ENCODE results near the gene UBAC2. TPM values are rescaled to one million over a fixed set of nuclear protein-coding genes. Genes with fewer than 3 reads are reported as not detected.
A peak's percentile ranks its signal among the peaks of the same experiment; 100 is the strongest.

UBAC2 gene
- total and polyA plus RNA-seq, 10 donors, result 49.3 to 82.1 (median 66.2) TPM

- TF ChIP-seq POLR2A (IDR thresholded peaks at IDR 0.05) (no peak), CTCF (IDR thresholded peaks at IDR 0.05 in 8 of 11, conservative IDR thresholded peaks at IDR 0.05 in 3 of 11) (no peak), POLR2AphosphoS5 (IDR thresholded peaks at IDR 0.05) (no peak)
- DNase-seq, result no peak
- no peaks in the 10 kb centered on the region for H3K9me3 ChIP-seq
- intact Hi-C loops (cut with DNase I; ENCODE audit: low total_unique reads), result loop anchor here (5.0 kb wide), 1 partner anchor 41 kb away; no protein-coding TSS in a partner anchor
- peaks cover 0 to 78% (median 9%) of the 10 kb centered on the region in 6 donors for H3K36me3 ChIP-seq
- H3K4me1 ChIP-seq, result peaks cover 47 to 86% (median 71%) of the 10 kb centered on the region in 6 donors
- 70 to 93% (median 92%) methylated on average over 2 of the region's 2 CpGs for WGBS, 5 donors
- no peak overlapping the region for H3K4me3 ChIP-seq
- H3K27me3 ChIP-seq (replicated peaks in 1 of 7), result no peaks in the 10 kb centered on the region
- H3K27ac ChIP-seq, result peak overlapping the region; percentile 40 to 92 (median 88)
These were observed 152.6 kb downstream of the UBAC2 start for GRCh38 chr13:99353246-99353600.

GRCh38 chr13:99353836-99354235 lies 153.2 kb downstream of the UBAC2 start:
- no peaks in the 10 kb centered on the region for H3K27me3 ChIP-seq (replicated peaks in 1 of 7)
- DNase-seq, result no peak
- intact Hi-C loops (cut with DNase I; ENCODE audit: low total_unique reads), result loop anchor here (5.0 kb wide), 1 partner anchor 42 kb away; no protein-coding TSS in a partner anchor
- H3K4me3 ChIP-seq, result no peak overlapping the region
- no peak for TF ChIP-seq CTCF (IDR thresholded peaks at IDR 0.05 in 8 of 11, conservative IDR thresholded peaks at IDR 0.05 in 3 of 11)
- no peaks in the 10 kb centered on the region for H3K9me3 ChIP-seq
- H3K4me1 ChIP-seq, result peaks cover 47 to 87% (median 76%) of the 10 kb centered on the region in 6 donors
- WGBS, 5 donors, result 69 to 79% (median 75%) methylated on average over 8 of the region's 8 CpGs
- H3K36me3 ChIP-seq, result peaks cover 0 to 78% (median 5%) of the 10 kb centered on the region in 6 donors
- H3K27ac ChIP-seq, result peak overlapping the region; percentile 86 to 92 (median 88)

GRCh38 chr13:99354371-99354951 lies 153.8 kb downstream of the UBAC2 start:
- H3K36me3 ChIP-seq, result peaks cover 0 to 77% (median 2%) of the 10 kb centered on the region in 6 donors
- peak overlapping the region; percentile 86 to 92 (median 88) for H3K27ac ChIP-seq
- no peak for TF ChIP-seq CTCF (IDR thresholded peaks at IDR 0.05 in 8 of 11, conservative IDR thresholded peaks at IDR 0.05 in 3 of 11)
- peak in 1 of 3 donors; percentile 16 for TF ChIP-seq POLR2AphosphoS5 (IDR thresholded peaks at IDR 0.05)
- DNase-seq, result no peak
- H3K9me3 ChIP-seq, result no peaks in the 10 kb centered on the region
- intact Hi-C loops (cut with DNase I; ENCODE audit: low total_unique reads), result loop anchor here (5.0 kb wide), 1 partner anchor 42 kb away; no protein-coding TSS in a partner anchor
- 32 to 56% (median 46%) methylated on average over 8 of the region's 8 CpGs for WGBS, 5 donors
- H3K4me3 ChIP-seq, result no peak overlapping the region
- no peaks in the 10 kb centered on the region for H3K27me3 ChIP-seq (replicated peaks in 1 of 7)
- H3K4me1 ChIP-seq, result peaks cover 51 to 94% (median 82%) of the 10 kb centered on the region in 6 donors

- Histone ChIP-seq H3K27me3 (replicated peaks in 1 of 7) (no peaks in the 10 kb centered on the region), H3K4me3 (peak overlapping the region in 1 of 8 donors; percentile 41), H3K9me3 (no peaks in the 10 kb centered on the region), H3K4me1 (peaks cover 55 to 100% (median 92%) of the 10 kb centered on the region in 6 donors), H3K36me3 (peaks cover 0 to 73% (median 2%) of the 10 kb centered on the region in 6 donors), H3K27ac (peak overlapping the region; percentile 86 to 92 (median 88))
- TF ChIP-seq POLR2AphosphoS5 (IDR thresholded peaks at IDR 0.05) (peak in 1 of 3 donors; percentile 54), POLR2A (IDR thresholded peaks at IDR 0.05) (no peak)
- intact Hi-C loops (cut with DNase I; ENCODE audit: low total_unique reads), result no loop called here
- DNase-seq, result no peak
- 64 to 71% (median 66%) methylated on average over 13 to 18 of the region's 18 CpGs for WGBS, 5 donors
These were observed 154.8 kb downstream of the UBAC2 start for GRCh38 chr13:99355267-99356011.

Measured in spleen (tissue), 11 donors.